HepG2 (cell line): Measurements from ENCODE around the gene COBL. TPM values are rescaled to one million over a fixed set of nuclear protein-coding genes. Genes with fewer than 3 reads are reported as not detected.

Experiments
- ATAC-seq: fragments of 200-7000 bp; cut with Tn5 transposase; 3 replicates; pipeline ENCODE4 v1.9.1; 2020; ENCODE audit warnings: mild to moderate bottlenecking, moderate library complexity
- BruUV-seq: library from RNA; stranded (reverse); fragments of 400-500 nt; replicated peaks from 2 replicates; lab custom pipeline; 2021; lab: Mats Ljungman, UMichigan
- CTCF ChIA-PET: fragments of 300-600 bp; formaldehyde crosslinking; extraction: SDS; loops from one replicate; lab custom pipeline; 2021; ENCODE audit warnings: low total read pairs, inconsistent platforms, low intra/inter-chr PET ratio; lab: Yijun Ruan, JAX
- POLR2A ChIA-PET: fragments of 350-600 bp; sonication (Branson Sonifier 250); formaldehyde crosslinking; loops from one replicate; lab custom pipeline; 2020; ENCODE audit warnings: antibody characterized with exemption, inconsistent platforms; lab: Yijun Ruan, JAX
- DNase-seq: peaks from one replicate; pipeline ENCODE4 v3.0.0-alpha.2; 2015; ENCODE audit warnings: low spot score
- FAIRE-seq: peaks from 3 replicates; lab custom pipeline; 2011; peaks lifted over from hg19 to GRCh38; lab: Jason Lieb, UNC
- H2AFZ ChIP-seq: one replicate; pipeline ENCODE4 v1.6.1; 2011; ENCODE audit warnings: low read length, inconsistent platforms
- H3K27ac ChIP-seq: fragments of 300-600 bp; 3 replicates; pipeline ENCODE4 v1.8.0; 2011; ENCODE audit warnings: mixed run types, mild to moderate bottlenecking, mixed read lengths, low read length, inconsistent platforms; ENCODE audit not compliant: insufficient read depth; ENCODE audit errors: extremely low read length
- H3K27me3 ChIP-seq, 2 experiments: fragments of 200-600 bp in 1 of 2; 2 replicates in 1 of 2; 3 replicates in 1 of 2; pipeline versions ENCODE4 v1.6.0 to v1.8.0; 2011; ENCODE audit warnings: low read length in 2 of 2, mild to moderate bottlenecking in 2 of 2, moderate library complexity in 2 of 2, inconsistent platforms in 1 of 2; ENCODE audit not compliant: insufficient read depth in 2 of 2, control insufficient read depth in 1 of 2
- H3K36me3 ChIP-seq, 2 experiments: fragments of 200-600 bp in 1 of 2; replicated peaks in 1 of 2; 2 replicates in 1 of 2; 3 replicates in 1 of 2; pipeline versions ENCODE4 v1.5.1 to v1.8.0; 2011; ENCODE audit warnings: low read length in 2 of 2, inconsistent platforms in 1 of 2; ENCODE audit not compliant: insufficient read depth in 2 of 2, control insufficient read depth in 1 of 2
- H3K4me1 ChIP-seq: 2 replicates; pipeline ENCODE4 v1.5.1; 2012; ENCODE audit warnings: low read length, inconsistent platforms; ENCODE audit not compliant: insufficient read depth
- H3K4me2 ChIP-seq: 2 replicates; pipeline ENCODE4 v1.6.0; 2011; ENCODE audit warnings: low read depth, low read length, inconsistent platforms
- H3K4me3 ChIP-seq, 3 experiments: fragments of 200-600 bp in 1 of 3; sonication (generic), shearing (Covaris generic) in 1 of 3; replicated peaks in 1 of 3; 2 replicates each; pipeline ENCODE4 v1.5.1; 2011 to 2016; ENCODE audit warnings: low read length in 3 of 3, inconsistent platforms in 2 of 3, low read depth in 2 of 3, mild to moderate bottlenecking in 2 of 3, control low read depth in 1 of 3, mixed read lengths in 1 of 3; ENCODE audit not compliant: insufficient read depth in 1 of 3
- H3K79me2 ChIP-seq: one replicate; pipeline ENCODE4 v1.6.1; 2011; ENCODE audit warnings: low read length, inconsistent platforms; ENCODE audit not compliant: insufficient read depth
- H3K9ac ChIP-seq: 2 replicates; pipeline ENCODE4 v1.6.0; 2011; ENCODE audit warnings: mild to moderate bottlenecking, low read depth, low read length, inconsistent platforms; ENCODE audit not compliant: insufficient read depth
- H3K9me3 ChIP-seq: 2 replicates; pipeline ENCODE4 v1.5.1; 2012; ENCODE audit warnings: mild to moderate bottlenecking, low read length
- H4K20me1 ChIP-seq: 2 replicates; pipeline ENCODE4 v1.6.0; 2011; ENCODE audit warnings: inconsistent platforms, mild to moderate bottlenecking, low read length, moderate library complexity; ENCODE audit not compliant: insufficient read depth
- GLI4 ChIP-seq: sonication (generic); formaldehyde crosslinking; IDR thresholded peaks from 2 replicates; pipeline ENCODE4 v1.5.1; 2020; ENCODE audit warnings: missing genetic modification reagents, mild to moderate bottlenecking, moderate library complexity, borderline replicate concordance
- POLR2G ChIP-seq: fragments of 200-400 bp; formaldehyde crosslinking; IDR thresholded peaks from 2 replicates; pipeline ENCODE4 v1.6.1; 2018; ENCODE audit warnings: mild to moderate bottlenecking, low read depth, low read length, moderate library complexity
- SP1 ChIP-seq, 2 experiments: fragments of 450-650 bp in 1 of 2; sonication (generic) in 1 of 2; formaldehyde crosslinking in 1 of 2; IDR thresholded peaks; 2 replicates each; pipeline versions ENCODE4 v1.4.0 to v1.6.1; 2016 to 2020; ENCODE audit warnings: missing genetic modification reagents in 1 of 2
- SRF ChIP-seq: IDR thresholded peaks from 2 replicates; pipeline ENCODE4 v1.6.1; 2011; ENCODE audit warnings: mild to moderate bottlenecking, low read depth, low read length, moderate library complexity
- SSRP1 ChIP-seq: IDR thresholded peaks from 2 replicates; pipeline ENCODE4 v1.6.1; 2016; ENCODE audit warnings: control low read depth
- TGIF2 ChIP-seq: IDR thresholded peaks from 2 replicates; pipeline ENCODE4 v1.6.1; 2016; ENCODE audit warnings: control low read depth, missing compliant biosample characterization
- ZNF577 ChIP-seq: sonication (generic); formaldehyde crosslinking; IDR thresholded peaks from 2 replicates; pipeline ENCODE4 v1.4.0; 2020; ENCODE audit warnings: mild to moderate bottlenecking, low read depth, missing genetic modification reagents, borderline replicate concordance
- ZNF709 ChIP-seq: sonication (generic); formaldehyde crosslinking; IDR thresholded peaks from 2 replicates; pipeline ENCODE4 v1.5.0; 2020; ENCODE audit warnings: mild to moderate bottlenecking, missing genetic modification reagents
- ZSCAN29 ChIP-seq: sonication (generic); formaldehyde crosslinking; conservative IDR thresholded peaks from 2 replicates; pipeline ENCODE4 v1.4.0; 2020; ENCODE audit warnings: mild to moderate bottlenecking, missing genetic modification reagents
- WGBS: methylation state at CpG from one replicate; pipeline ENCODE4 v1.1.6; 2017; ENCODE audit warnings: low lambda C conversion rate; 5-methylcytosine and 5-hydroxymethylcytosine counted together
- in situ Hi-C: cut with HindIII; loops from 2 replicates; pipeline ENCODE4 v1.10.0; 2017; ENCODE audit warnings: low pct_unique_long_range_greater_than_20kb; ENCODE audit not compliant: extremely low pct_ligation_motif_present
- intact Hi-C: fragments of 100-400 bp; cut with micrococcal nuclease; formaldehyde crosslinking; loops from one replicate; pipeline ENCODE4 v1.10.0; 2022; ENCODE audit not compliant: unreplicated experiment
- polyA plus RNA-seq, 8 experiments: library from polyadenylated mRNA; depleted of rRNA in 3 of 8; stranded (reverse) in 7 of 8; unstranded in 1 of 8; fragments of >200 nt; fragmentation: Illumina TruSeq in 4 of 8; extraction: Trizol in 4 of 8; gene quantifications; 2 replicates each; pipeline versions ENCODE4 v1.2.1 to v1.2.3, GENCODE V29; 2011 to 2016; ENCODE audit warnings: low read depth in 4 of 8, missing spikeins in 1 of 8, mixed read lengths in 1 of 8; ENCODE audit not compliant: insufficient read depth in 1 of 8
- total RNA-seq, 5 experiments: library from RNA; depleted of rRNA; stranded (reverse); fragments of >200 nt; fragmentation: Illumina TruSeq; extraction: Trizol; gene quantifications; 2 replicates each; pipeline ENCODE4 v1.2.3, GENCODE V29; 2016; ENCODE audit warnings: low read depth in 1 of 5
- TF ChIP-seq, protein P1 (sequence below), 2 experiments: fragments of 450-650 bp in 1 of 2; sonication (generic) in 1 of 2; formaldehyde crosslinking; IDR thresholded peaks; 2 replicates each; pipeline versions ENCODE4 v1.5.0 to v1.8.0; 2020 to 2022; ENCODE audit warnings: mild to moderate bottlenecking in 1 of 2, missing genetic modification reagents in 1 of 2
- TF ChIP-seq, protein P2 (sequence below): sonication (generic); formaldehyde crosslinking; conservative IDR thresholded peaks from 2 replicates; pipeline ENCODE4 v1.4.0; 2020; ENCODE audit warnings: missing genetic modification reagents

Gene COBL
- total and polyA plus RNA-seq, 2 of the 13 experiments (the other 11 are each of a cell fraction or from before 2014, with no cell fraction given), result 3.8 to 4.9 TPM

- in situ Hi-C loops (no loop called here), intact Hi-C loops (no loop called here)
- no peak for TF ChIP-seq SSRP1 (CRISPR knock-in tag)
- TF ChIP-seq ZNF709 (CRISPR knock-in tag), result no peak
- TF ChIP-seq POLR2G, result no peak
- no peak for TF ChIP-seq GLI4 (CRISPR knock-in tag)
- TF ChIP-seq SRF, result no peak
- TF ChIP-seq, protein P1, sequence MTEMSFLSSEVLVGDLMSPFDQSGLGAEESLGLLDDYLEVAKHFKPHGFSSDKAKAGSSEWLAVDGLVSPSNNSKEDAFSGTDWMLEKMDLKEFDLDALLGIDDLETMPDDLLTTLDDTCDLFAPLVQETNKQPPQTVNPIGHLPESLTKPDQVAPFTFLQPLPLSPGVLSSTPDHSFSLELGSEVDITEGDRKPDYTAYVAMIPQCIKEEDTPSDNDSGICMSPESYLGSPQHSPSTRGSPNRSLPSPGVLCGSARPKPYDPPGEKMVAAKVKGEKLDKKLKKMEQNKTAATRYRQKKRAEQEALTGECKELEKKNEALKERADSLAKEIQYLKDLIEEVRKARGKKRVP (CRISPR knock-in tag; IDR thresholded peaks at IDR 0.05), result no peak
- no peak for TF ChIP-seq TGIF2 (CRISPR knock-in tag)
- no peak for TF ChIP-seq ZSCAN29
- TF ChIP-seq, protein P2, sequence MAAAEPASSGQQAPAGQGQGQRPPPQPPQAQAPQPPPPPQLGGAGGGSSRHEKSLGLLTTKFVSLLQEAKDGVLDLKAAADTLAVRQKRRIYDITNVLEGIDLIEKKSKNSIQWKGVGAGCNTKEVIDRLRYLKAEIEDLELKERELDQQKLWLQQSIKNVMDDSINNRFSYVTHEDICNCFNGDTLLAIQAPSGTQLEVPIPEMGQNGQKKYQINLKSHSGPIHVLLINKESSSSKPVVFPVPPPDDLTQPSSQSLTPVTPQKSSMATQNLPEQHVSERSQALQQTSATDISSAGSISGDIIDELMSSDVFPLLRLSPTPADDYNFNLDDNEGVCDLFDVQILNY, result no peak
- no peak for TF ChIP-seq ZNF577 (CRISPR knock-in tag)
- no peak for TF ChIP-seq SP1 (IDR thresholded peaks at IDR 0.05)
- TF ChIP-seq SP1 (CRISPR knock-in tag; IDR thresholded peaks at IDR 0.05), result no peak
Measured at GRCh38 chr7:51235593-51236313, 80.9 kb downstream of the COBL start.

More at GRCh38 chr7:51235593-51236313, 80.9 kb downstream of the COBL start:
- DNase-seq (no peak), FAIRE-seq (no peak), ATAC-seq (no peak)
- Histone ChIP-seq H3K4me1 (peaks cover 8% of the 10 kb centered on the region), H3K27ac (no peak overlapping the region), H4K20me1 (no peaks in the 10 kb centered on the region; the same call in 1 of the 2 replicates), H3K9me3 (no peaks in the 10 kb centered on the region), H3K79me2 (peaks cover 4% of the 10 kb centered on the region), H2AFZ (no peak overlapping the region), H3K4me3 (no peak overlapping the region), H3K4me2 (no peak overlapping the region), H3K9ac (no peak overlapping the region), H3K27me3 (no peaks in the 10 kb centered on the region), H3K36me3 (no peaks in the 10 kb centered on the region)
- WGBS, result 90% methylated on average over 10 of the region's 10 CpGs
- BruUV-seq, result no TSS peak
- POLR2A ChIA-PET, result no interaction called here
- CTCF ChIA-PET, result no interaction called here
